ENCODE data around the gene ZNF385D. TPM values are rescaled to one million over a fixed set of nuclear protein-coding genes. Genes with fewer than 3 reads are reported as not detected.
A peak's percentile ranks its signal among the peaks of the same experiment; 100 is the strongest.

Gene ZNF385D
- total and polyA plus RNA-seq, 2 of the 13 experiments (the other 11 are each of a cell fraction or from before 2014, with no cell fraction given): not detected

GRCh38 chr3:21434310-21434709 is 316.7 kb downstream of the ZNF385D start:
- BruUV-seq (replicated peaks): no TSS peak
- Histone ChIP-seq H3K9ac (ENCODE audit: insufficient read depth, low read depth, low read length) (no peak overlapping the region), H3K4me1 (ENCODE audit: insufficient read depth, low read length) (no peaks in the 10 kb centered on the region), H3K27ac (ENCODE audit: extremely low read length, insufficient read depth, low read length) (no peak overlapping the region), H4K20me1 (ENCODE audit: insufficient read depth, low read length) (no peaks in the 10 kb centered on the region), H2AFZ (ENCODE audit: low read length) (peak overlapping the region; percentile 15), H3K9me3 (ENCODE audit: low read length) (peaks cover 75% of the 10 kb centered on the region), H3K79me2 (ENCODE audit: insufficient read depth, low read length) (no peaks in the 10 kb centered on the region), H3K4me2 (ENCODE audit: low read depth, low read length) (no peak overlapping the region), H3K27me3 (ENCODE audit: control insufficient read depth in 1 of 2, insufficient read depth in 2 of 2, low read length in 2 of 2) (no peaks in the 10 kb centered on the region), H3K4me3 (replicated peaks in 1 of 3; ENCODE audit: insufficient read depth in 1 of 3, low read depth in 2 of 3, low read length in 3 of 3) (no peak overlapping the region), H3K36me3 (replicated peaks in 1 of 2; ENCODE audit: control insufficient read depth in 1 of 2, insufficient read depth in 2 of 2, low read length in 2 of 2) (no peaks in the 10 kb centered on the region)
- ATAC-seq (no peak), DNase-seq (ENCODE audit: low spot score) (no peak), FAIRE-seq (no peak)
- 3% methylated on average over 1 of the region's 1 CpG for WGBS (ENCODE audit: low lambda C conversion rate)
- in situ Hi-C loops (cut with HindIII; ENCODE audit: extremely low pct_ligation_motif_present, low pct_unique_long_range_greater_than_20kb): no loop called here
- TF ChIP-seq ZBTB21 (CRISPR knock-in tag; IDR thresholded peaks at IDR 0.05): no peak
- no peak for TF ChIP-seq ERF (CRISPR knock-in tag; IDR thresholded peaks at IDR 0.05)
- ChIA-PET POLR2A (no interaction called here), CTCF (ENCODE audit: low intra/inter-chr PET ratio, low total read pairs) (no interaction called here)
- intact Hi-C loops (cut with micrococcal nuclease; ENCODE audit: unreplicated experiment): no loop called here

GRCh38 chr3:21433751-21434150 is 317.3 kb downstream of the ZNF385D start:
- no peaks in the 10 kb centered on the region for H3K36me3 ChIP-seq (replicated peaks in 1 of 2; ENCODE audit: control insufficient read depth in 1 of 2, insufficient read depth in 2 of 2, low read length in 2 of 2)
- ATAC-seq: no peak
- no peak for TF ChIP-seq ZNF562 (CRISPR knock-in tag; IDR thresholded peaks at IDR 0.05; ENCODE audit: borderline replicate concordance)
- no peaks in the 10 kb centered on the region for H3K27me3 ChIP-seq (ENCODE audit: control insufficient read depth in 1 of 2, insufficient read depth in 2 of 2, low read length in 2 of 2)
- peaks cover 74% of the 10 kb centered on the region for H3K9me3 ChIP-seq (ENCODE audit: low read length)
- H3K4me1 ChIP-seq (ENCODE audit: insufficient read depth, low read length): no peaks in the 10 kb centered on the region
- CTCF ChIA-PET (ENCODE audit: low intra/inter-chr PET ratio, low total read pairs): no interaction called here
- no peak for DNase-seq (ENCODE audit: low spot score)
- H3K4me2 ChIP-seq (ENCODE audit: low read depth, low read length): no peak overlapping the region
- H3K4me3 ChIP-seq (replicated peaks in 1 of 3; ENCODE audit: insufficient read depth in 1 of 3, low read depth in 2 of 3, low read length in 3 of 3): no peak overlapping the region
- H3K9ac ChIP-seq (ENCODE audit: insufficient read depth, low read depth, low read length): no peak overlapping the region
- intact Hi-C loops (cut with micrococcal nuclease; ENCODE audit: unreplicated experiment) (no loop called here), in situ Hi-C loops (cut with HindIII; ENCODE audit: extremely low pct_ligation_motif_present, low pct_unique_long_range_greater_than_20kb) (no loop called here)
- H4K20me1 ChIP-seq (ENCODE audit: insufficient read depth, low read length): no peaks in the 10 kb centered on the region
- H2AFZ ChIP-seq (ENCODE audit: low read length): no peak overlapping the region
- WGBS (ENCODE audit: low lambda C conversion rate): 33% methylated on average over 6 of the region's 6 CpGs
- no peaks in the 10 kb centered on the region for H3K79me2 ChIP-seq (ENCODE audit: insufficient read depth, low read length)
- FAIRE-seq: no peak
- H3K27ac ChIP-seq (ENCODE audit: extremely low read length, insufficient read depth, low read length): no peak overlapping the region
- POLR2A ChIA-PET: no interaction called here
- BruUV-seq (replicated peaks): no TSS peak

- no peak for DNase-seq (ENCODE audit: low spot score)
- Histone ChIP-seq H3K4me3 (replicated peaks in 1 of 3; ENCODE audit: insufficient read depth in 1 of 3, low read depth in 2 of 3, low read length in 3 of 3) (no peak overlapping the region), H3K36me3 (replicated peaks in 1 of 2; ENCODE audit: control insufficient read depth in 1 of 2, insufficient read depth in 2 of 2, low read length in 2 of 2) (no peaks in the 10 kb centered on the region), H2AFZ (ENCODE audit: low read length) (no peak overlapping the region), H3K4me1 (ENCODE audit: insufficient read depth, low read length) (no peaks in the 10 kb centered on the region), H3K9me3 (ENCODE audit: low read length) (peaks cover 33% of the 10 kb centered on the region), H3K9ac (ENCODE audit: insufficient read depth, low read depth, low read length) (no peak overlapping the region), H3K27ac (ENCODE audit: extremely low read length, insufficient read depth, low read length) (no peak overlapping the region), H4K20me1 (ENCODE audit: insufficient read depth, low read length) (no peaks in the 10 kb centered on the region), H3K4me2 (ENCODE audit: low read depth, low read length) (no peak overlapping the region), H3K27me3 (ENCODE audit: control insufficient read depth in 1 of 2, insufficient read depth in 2 of 2, low read length in 2 of 2) (no peaks in the 10 kb centered on the region; a peak in 1 of 5 replicates), H3K79me2 (ENCODE audit: insufficient read depth, low read length) (no peaks in the 10 kb centered on the region)
- ChIA-PET CTCF (ENCODE audit: low intra/inter-chr PET ratio, low total read pairs) (no interaction called here), POLR2A (no interaction called here)
- ATAC-seq: no peak
- intact Hi-C loops (cut with micrococcal nuclease; ENCODE audit: unreplicated experiment): no loop called here
- in situ Hi-C loops (cut with HindIII; ENCODE audit: extremely low pct_ligation_motif_present, low pct_unique_long_range_greater_than_20kb): no loop called here
- WGBS (ENCODE audit: low lambda C conversion rate): 14% methylated on average over 4 of the region's 4 CpGs
- no TSS peak for BruUV-seq (replicated peaks)
- FAIRE-seq: no peak
- TF ChIP-seq SKI (IDR thresholded peaks at IDR 0.05; ENCODE audit: partially characterized antibody) (no peak), ZNF354B (CRISPR knock-in tag; IDR thresholded peaks at IDR 0.05) (no peak), SCMH1 (CRISPR knock-in tag; IDR thresholded peaks at IDR 0.05; ENCODE audit: borderline replicate concordance) (no peak), SIX4 (CRISPR knock-in tag; IDR thresholded peaks at IDR 0.05) (no peak), RFX3 (CRISPR knock-in tag; IDR thresholded peaks at IDR 0.05) (no peak), LCORL (IDR thresholded peaks at IDR 0.05) (no peak), LCORL (CRISPR knock-in tag; IDR thresholded peaks at IDR 0.05) (no peak), SP5 (CRISPR knock-in tag; IDR thresholded peaks at IDR 0.05; ENCODE audit: borderline replicate concordance, low read depth) (no peak), TRIM22 (IDR thresholded peaks at IDR 0.05) (no peak), THRA (CRISPR knock-in tag; IDR thresholded peaks at IDR 0.05; ENCODE audit: borderline replicate concordance) (no peak)
Observed at GRCh38 chr3:21426920-21427319, 324.1 kb downstream of the ZNF385D start.

All from HepG2 (cell line).